GM18909 (cell line): ENCODE data around the gene ORC1.

Source experiments
- ATAC-seq: cut with Tn5 transposase; IDR thresholded peaks from one replicate; pipeline ENCODE4 v1.9.1; 2021; ENCODE audit warnings: mild to moderate bottlenecking; ENCODE audit not compliant: unreplicated experiment, poor library complexity

The ORC1 gene

GRCh38 chr1:52348704-52349300 is 55.4 kb downstream of the ORC1 start:
- ATAC-seq, result no peak

GRCh38 chr1:52346653-52347052 is 57.6 kb downstream of the ORC1 start:
- ATAC-seq, result no peak

- ATAC-seq, result no peak
These were observed 59.0 kb downstream of the ORC1 start for GRCh38 chr1:52345252-52345651.

GRCh38 chr1:52343979-52344378 is 60.2 kb downstream of the ORC1 start:
- no peak for ATAC-seq

- no peak for ATAC-seq
These were observed 62.5 kb downstream of the ORC1 start for GRCh38 chr1:52341655-52342260.

GRCh38 chr1:52337439-52337838 is 66.8 kb downstream of the ORC1 start:
- no peak for ATAC-seq

GRCh38 chr1:52334906-52335528 is 69.2 kb downstream of the ORC1 start:
- no peak for ATAC-seq

- no peak for ATAC-seq
These were observed 71.8 kb downstream of the ORC1 start for GRCh38 chr1:52332411-52332810.

GRCh38 chr1:52328615-52329014 is 75.6 kb downstream of the ORC1 start:
- ATAC-seq, result no peak

- no peak for ATAC-seq
These were observed 78.4 kb downstream of the ORC1 start for GRCh38 chr1:52325786-52326185.

GRCh38 chr1:52323731-52324130 is 80.5 kb downstream of the ORC1 start:
- ATAC-seq, result no peak
